NCI-H187 (cell line): Measurements from ENCODE around the gene HAT1.
"Not testable (repeated sequence)": the region's sequence is repeated elsewhere in the genome, so short reads cannot be mapped to it uniquely, and the experiment has no call there.

Source experiments
- DNase-seq, 2 experiments: peaks; one replicate each; lab custom pipeline; 2025; lab: John Stamatoyannopoulos, UW

HAT1 gene

DNA sequence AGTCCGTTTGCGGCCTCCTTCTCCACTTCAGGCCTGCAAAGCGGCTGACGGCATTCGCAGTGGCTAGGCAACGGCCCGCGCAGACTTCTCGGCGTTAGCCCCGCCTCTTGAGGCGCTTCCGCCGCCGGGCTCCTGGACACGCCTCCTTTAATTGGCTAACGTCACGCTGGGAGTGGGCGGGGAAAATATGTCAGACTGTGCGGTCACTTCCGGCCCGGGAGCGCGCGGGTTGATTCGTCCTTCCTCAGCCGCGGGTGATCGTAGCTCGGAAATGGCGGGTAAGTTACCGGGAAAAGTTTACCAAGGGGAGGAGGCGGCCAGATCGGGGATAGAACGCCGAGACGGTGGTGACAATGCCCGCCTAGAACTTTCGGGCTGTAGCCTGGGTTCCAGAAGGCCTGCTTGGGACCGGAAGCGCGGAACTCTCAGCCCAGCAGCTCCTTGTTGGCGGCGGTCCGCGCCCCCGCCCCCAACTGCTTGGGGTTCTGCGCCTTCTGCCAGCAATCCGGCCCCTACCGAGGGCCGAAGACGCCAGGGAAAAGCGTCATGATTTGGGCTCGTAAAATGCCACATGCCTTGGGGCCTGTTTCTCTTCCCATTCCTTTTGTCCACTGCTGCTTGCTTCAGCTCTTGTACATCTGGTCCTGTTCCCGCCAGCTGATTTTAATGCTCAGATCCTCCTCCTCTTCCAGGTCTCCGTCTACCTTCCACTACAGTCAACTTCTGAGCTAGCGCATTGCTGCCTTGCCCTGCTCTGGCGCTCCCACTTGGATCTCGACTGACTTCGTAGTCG, at the start of gene HAT1:
Gene HAT1, plus strand, starts transcription at position 232 of the 793 bp plus-strand sequence. Its CDS starts 40 bp downstream, at position 272.
- DNase-seq = peak; percentile 72 to 93

DNA sequence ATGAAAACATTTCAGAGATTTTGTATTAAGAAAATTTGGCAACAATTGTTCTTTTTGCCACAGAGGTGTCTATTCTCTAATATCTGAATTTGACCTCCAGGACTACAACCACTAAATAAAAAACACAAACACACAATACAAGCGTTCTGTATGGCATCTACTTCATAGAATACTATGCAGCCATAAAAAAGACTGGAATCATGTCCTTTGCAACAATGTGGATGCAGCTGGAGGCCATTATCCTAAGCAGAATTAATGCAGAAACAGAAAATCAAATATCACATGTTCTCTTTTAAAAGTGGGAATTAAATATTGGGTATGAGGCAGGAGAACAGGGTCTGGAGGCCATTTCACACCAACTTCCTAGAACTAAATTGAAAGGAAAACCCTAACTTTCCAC, 47.7 kb upstream of the HAT1 start:
- no peak for DNase-seq

DNA sequence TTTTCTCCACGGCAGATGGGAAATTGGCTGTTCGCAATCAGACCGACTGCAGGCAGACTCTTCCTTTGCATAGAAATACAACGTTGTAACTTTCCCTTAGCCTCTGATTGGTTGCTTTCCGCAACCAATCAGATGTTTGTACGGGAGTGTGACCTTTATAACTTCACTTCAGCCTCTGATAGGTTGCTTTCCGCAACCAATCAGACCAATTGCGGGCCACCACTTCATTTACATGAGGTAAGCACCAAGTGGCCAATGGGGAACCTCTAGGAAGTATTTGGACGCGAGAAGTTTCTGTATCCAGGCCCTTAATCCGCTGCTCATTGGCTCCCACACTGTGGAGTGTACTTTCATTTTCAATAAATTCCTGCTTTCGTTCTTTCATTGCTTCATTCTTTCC, 47.3 kb upstream of the HAT1 start:
- no peak for DNase-seq

DNA sequence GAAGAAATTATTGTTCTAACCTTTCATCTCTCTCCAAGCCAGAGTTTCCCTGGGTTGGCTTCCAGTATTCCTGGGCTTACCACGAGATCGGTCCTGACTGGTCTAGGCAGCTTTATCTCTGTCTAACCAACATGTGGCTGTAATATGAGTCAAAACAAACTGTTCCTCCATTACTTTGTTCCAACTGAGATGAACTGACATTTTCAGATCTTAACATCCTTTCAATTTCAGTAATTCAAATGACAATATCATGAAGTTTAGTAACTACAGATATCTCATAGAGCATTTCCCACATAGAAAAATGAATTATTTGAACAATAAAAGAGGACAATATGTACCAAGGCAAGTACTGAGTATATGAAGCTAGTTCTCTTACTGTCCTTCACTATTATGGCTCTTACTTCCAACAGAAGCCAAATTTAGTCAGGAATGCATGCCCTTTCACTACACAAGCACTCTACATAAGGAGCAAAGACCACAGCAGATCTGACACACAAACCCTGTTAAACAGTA, 43.7 kb upstream of the HAT1 start:
- no peak for DNase-seq

DNA sequence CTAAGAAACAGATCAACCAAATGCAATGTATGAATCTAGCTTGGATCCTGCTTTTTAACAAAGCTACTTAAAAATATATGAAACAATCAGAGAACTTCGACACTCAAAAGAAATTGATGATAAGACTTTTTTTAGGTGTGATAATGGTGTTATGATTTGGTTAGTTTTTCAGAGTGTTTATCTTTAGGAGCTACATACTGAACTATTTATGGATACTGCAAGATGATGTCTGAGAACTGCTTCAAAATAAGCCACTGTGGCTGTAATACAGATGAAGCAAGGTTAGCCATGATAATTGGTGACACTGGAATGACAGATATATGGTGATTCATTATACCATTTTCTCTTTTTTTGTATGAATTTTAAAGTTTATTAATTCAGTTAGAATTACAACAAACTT, 42.4 kb upstream of the HAT1 start:
- no peak for DNase-seq

- DNase-seq = no peak
These were observed 41.5 kb upstream of the HAT1 start for GRCh38 chr2:171880774-171881173.

GRCh38 chr2:171882089-171882769, 40.0 kb upstream of the HAT1 start:
- DNase-seq = no peak

GRCh38 chr2:171883275-171883893, 38.9 kb upstream of the HAT1 start:
- no peak for DNase-seq

DNA sequence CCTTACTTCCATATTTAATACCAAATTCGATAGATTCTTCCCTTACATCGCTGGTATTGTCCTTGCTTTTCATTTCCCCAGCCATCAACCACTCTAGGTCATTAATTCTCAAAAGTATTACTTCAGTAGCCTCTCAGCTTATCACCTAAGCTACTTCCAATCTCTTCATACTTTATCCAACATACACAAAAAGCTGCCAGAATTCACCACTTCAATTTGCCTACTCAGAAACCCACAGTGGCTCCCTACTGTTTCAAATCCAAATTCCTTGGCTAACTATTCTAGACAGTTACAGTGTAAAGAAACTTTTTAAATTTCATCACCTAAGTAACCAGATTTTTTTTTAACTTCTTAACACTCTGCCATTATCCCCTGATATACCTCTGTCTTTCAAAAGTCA, 32.9 kb upstream of the HAT1 start:
- no peak for DNase-seq

DNA sequence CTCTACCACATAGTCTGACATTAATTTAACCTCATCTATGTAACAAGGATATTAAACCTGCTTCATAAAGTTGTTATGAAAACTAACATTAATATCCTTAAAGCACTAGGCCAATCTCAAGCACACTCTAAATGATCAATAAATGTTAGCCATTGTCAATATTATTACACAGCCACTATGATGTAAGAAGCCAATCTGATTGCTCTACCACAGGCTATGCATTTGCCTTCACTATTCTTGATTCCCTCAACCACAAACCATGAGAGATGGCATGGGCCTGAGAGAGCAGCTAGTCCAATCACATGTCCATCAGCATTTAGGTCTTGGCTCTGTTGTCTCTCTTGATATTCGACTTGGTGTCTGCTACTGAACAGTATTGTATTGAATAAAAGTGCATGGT, 32.5 kb upstream of the HAT1 start:
- no peak for DNase-seq

- DNase-seq = no peak
These were observed 29.0 kb upstream of the HAT1 start for GRCh38 chr2:171893196-171893823.

DNA sequence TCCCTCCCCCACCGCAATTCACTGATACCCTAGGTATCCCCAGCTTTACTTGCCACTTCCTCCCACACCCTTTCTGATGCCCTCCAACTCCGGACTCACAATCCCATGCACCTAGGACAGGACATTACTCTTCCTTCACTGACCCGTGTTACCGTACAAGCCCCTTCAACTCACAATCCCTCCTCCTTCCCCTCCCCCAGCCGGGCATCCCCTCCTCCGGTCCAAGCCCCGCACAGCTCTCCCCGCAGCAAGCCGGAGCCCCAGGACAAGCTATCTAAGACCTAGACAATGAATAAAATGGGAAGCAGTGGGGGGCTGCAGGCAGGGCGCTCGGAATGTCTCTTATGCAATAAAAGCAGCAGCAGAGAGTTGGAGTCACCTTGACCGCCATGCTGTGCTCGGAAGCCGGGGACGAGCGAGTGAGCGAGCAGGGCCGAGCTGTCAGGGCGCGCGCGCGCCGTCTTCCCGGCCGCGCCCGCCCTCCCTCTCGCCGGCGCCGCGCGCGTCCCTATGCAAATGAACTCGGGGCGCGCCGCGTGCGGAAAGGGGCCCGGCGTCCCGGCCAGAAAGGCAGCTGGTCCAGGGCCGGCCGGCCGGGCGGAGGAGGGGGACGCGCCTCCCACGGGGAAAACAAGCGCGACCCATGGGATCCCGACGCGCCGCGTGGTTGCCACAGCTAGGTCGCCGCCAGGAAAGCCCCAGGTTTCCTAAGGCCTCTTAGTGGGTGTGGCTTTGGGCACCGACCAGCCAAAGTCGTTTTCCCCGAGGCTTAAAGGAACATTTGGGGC, 28.2 kb upstream of the HAT1 start, which contains the start of gene SLC25A12:
Gene SLC25A12, minus strand, starts transcription at position 421 of the 788 bp plus-strand sequence. Its CDS starts 30 bp downstream, at position 391.
- peak; percentile 36 to 42 for DNase-seq

DNA sequence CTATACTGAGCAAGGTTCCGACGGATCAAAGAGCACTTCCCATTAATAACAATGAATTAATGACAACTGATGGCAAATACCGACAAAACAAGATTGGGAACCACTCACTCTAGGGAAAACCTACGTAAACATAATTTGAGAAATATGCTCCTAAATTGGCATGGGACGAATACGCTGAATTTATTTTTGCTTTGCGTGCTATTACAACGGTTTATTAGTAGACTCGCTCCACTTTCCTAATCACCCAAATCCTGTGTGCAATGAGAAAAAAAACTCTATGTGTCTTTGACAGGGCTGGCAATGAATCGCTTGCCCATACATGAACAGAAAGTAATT, 27.7 kb upstream of the HAT1 start:
- DNase-seq = no peak

DNA sequence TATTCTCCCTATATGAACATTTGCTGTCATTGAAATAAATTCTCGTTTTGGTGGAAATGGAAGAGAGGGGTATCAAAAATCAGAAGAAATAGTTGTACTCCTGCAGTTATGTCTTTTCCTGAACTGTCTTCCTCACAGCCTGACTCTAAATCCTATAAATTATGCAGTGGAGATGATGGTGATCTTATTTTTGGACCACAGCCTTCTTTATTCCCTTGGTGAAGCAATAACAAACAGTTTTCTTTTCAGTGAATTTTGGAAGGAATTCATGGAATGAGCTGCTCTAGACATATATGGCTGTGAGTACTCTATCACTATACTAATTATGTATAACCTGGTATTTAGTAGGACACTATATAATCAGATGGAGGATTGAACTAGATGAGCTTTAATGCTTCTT, 26.5 kb upstream of the HAT1 start:
- no peak for DNase-seq

DNA sequence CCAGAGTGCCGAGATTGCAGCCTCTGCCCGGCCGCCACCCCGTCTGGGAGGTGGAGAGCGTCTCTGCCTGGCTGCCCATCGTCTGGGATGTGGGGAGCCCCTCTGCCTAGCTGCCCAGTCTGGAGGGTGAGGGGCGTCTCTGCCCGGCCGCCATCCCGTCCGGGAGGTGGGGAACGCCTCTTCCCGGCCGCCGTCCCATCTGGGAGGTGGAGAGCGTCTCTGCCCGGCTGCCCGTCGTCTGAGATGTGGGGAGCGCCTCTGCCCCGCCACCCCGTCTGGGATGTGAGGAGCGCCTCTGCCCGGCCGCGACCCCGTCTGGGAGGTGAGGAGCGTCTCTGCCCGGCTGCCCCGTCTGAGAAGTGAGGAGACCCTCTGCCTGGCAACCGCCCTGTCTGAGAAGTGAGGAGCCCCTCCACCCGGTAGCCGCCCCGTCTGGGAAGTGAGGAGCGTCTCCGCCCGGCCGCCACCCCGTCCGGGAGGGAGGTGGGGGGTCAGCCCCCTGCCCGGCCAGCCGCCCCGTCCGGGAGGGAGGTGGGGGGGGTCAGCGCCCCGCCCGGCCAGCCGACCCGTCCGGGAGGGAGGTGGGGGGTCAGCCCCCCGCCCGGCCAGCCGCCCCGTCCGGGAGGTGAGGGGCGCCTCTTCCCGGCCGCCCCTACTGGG, 22.5 kb upstream of the HAT1 start:
- not testable (repeated sequence) for DNase-seq

- no peak for DNase-seq
These were observed 19.3 kb upstream of the HAT1 start for GRCh38 chr2:171902840-171903420.

- DNase-seq = no peak
These were observed 14.0 kb upstream of the HAT1 start for GRCh38 chr2:171908235-171908634.

DNA sequence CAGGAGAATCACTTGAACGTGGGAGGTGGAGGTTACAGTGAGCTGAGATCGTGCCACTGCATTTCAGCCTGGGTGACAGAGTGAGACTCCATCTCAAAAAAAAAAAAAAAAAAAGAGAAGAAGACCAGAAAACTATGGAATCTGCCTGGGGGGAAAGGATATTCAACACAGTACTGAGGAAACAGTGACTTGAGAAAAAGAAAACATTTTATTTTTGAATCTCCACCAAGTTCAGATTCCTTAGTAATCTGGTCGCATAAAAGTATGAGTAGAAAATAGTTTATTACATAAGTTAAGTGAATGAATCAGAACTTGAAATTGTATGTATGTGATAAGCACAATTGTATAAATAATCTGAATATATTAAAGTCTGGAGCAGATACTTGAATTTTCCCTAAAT, 13.0 kb upstream of the HAT1 start:
- DNase-seq = no peak

- DNase-seq = no peak
These were observed 11.8 kb upstream of the HAT1 start for GRCh38 chr2:171910494-171910893.

- no peak for DNase-seq
These were observed 8.7 kb upstream of the HAT1 start for GRCh38 chr2:171913517-171913916.

DNA sequence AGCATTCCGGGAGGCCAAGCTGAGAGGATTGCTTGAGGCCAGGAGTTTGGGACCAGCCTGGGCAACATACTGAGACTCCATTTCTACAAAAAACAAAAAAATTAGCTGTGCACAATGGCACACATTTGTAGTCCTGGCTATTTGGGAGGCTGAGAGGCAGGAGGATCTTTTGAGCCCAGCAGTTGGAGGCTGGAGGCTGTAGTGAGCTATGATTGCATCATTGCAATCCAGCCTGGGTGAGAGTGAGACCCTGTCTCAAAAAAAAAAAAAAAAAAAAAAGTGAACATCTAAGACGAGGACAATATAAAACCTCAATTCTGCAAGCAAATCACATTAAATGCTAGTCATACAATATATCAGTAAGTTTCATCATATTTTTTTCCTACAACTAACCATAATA, 2.8 kb upstream of the HAT1 start:
- no peak for DNase-seq
